Thyroid gland (tissue), 4 donors: Measurements from ENCODE around the gene CABP2. TPM values are rescaled to one million over a fixed set of nuclear protein-coding genes. Genes with fewer than 3 reads are reported as not detected.

Experiments used
- DNase-seq, 2 donors: peaks; one replicate each; pipeline ENCODE4 v3.0.0-alpha.2; 2019
- H3K27ac ChIP-seq, 3 donors: fragments of 200-600 bp; sonication (generic); 1 replicate in 2 of 3; 2 replicates in 1 of 3; pipeline ENCODE4 v1.5.1; 2016 to 2019; ENCODE audit warnings: mild to moderate bottlenecking in 1 of 3, moderate library complexity in 1 of 3
- H3K27me3 ChIP-seq: fragments of 200-600 bp; sonication (generic); one replicate; pipeline ENCODE4 v1.5.1; 2019
- H3K36me3 ChIP-seq, 2 donors: fragments of 200-600 bp; sonication (generic); one replicate each; pipeline ENCODE4 v1.5.1; 2016 to 2019
- H3K4me1 ChIP-seq, 2 donors: fragments of 200-600 bp; sonication (generic); one replicate each; pipeline ENCODE4 v1.5.1; 2017 to 2019
- H3K4me3 ChIP-seq, 3 donors: fragments of 200-600 bp; sonication (generic); replicated peaks in 1 of 3; 1 replicate in 2 of 3; 2 replicates in 1 of 3; pipeline ENCODE4 v1.5.1; 2016; ENCODE audit warnings: mild to moderate bottlenecking in 1 of 3
- H3K9me3 ChIP-seq: fragments of 200-600 bp; sonication (generic); one replicate; pipeline ENCODE4 v1.5.1; 2017
- POLR2A ChIP-seq, 2 donors: fragments of 450-650 bp; IDR thresholded peaks; one replicate each; pipeline ENCODE4 v1.6.1; 2017; ENCODE audit warnings: antibody characterized with exemption in 2 of 2, mild to moderate bottlenecking in 2 of 2, moderate library complexity in 1 of 2
- WGBS, 2 donors: methylation state at CpG; one replicate each; pipeline ENCODE4 v1.1.5; 2017; 5-methylcytosine and 5-hydroxymethylcytosine counted together
- intact Hi-C: fragments of 100-400 bp; cut with DNase I; formaldehyde crosslinking; loops from one replicate; pipeline ENCODE4 v1.15.1; 2023
- total RNA-seq, 4 donors: library from RNA; depleted of rRNA; stranded (reverse); fragments of >200 nt; gene quantifications; one replicate each; pipeline ENCODE4 v1.2.3, GENCODE V29; 2016
- TF ChIP-seq, protein P1 (sequence below), 6 experiments: fragments of 200-600 bp in 3 of 6; fragments of 450-650 bp in 3 of 6; sonication (generic) in 3 of 6; IDR thresholded peaks; one replicate each; pipeline ENCODE4 v1.5.1; 2016 to 2019; ENCODE audit warnings: antibody characterized with exemption in 6 of 6, mild to moderate bottlenecking in 2 of 6, inconsistent platforms in 1 of 6, moderate library complexity in 1 of 6

Gene CABP2
- total RNA-seq, 4 donors from 2014 or later: not detected

DNA sequence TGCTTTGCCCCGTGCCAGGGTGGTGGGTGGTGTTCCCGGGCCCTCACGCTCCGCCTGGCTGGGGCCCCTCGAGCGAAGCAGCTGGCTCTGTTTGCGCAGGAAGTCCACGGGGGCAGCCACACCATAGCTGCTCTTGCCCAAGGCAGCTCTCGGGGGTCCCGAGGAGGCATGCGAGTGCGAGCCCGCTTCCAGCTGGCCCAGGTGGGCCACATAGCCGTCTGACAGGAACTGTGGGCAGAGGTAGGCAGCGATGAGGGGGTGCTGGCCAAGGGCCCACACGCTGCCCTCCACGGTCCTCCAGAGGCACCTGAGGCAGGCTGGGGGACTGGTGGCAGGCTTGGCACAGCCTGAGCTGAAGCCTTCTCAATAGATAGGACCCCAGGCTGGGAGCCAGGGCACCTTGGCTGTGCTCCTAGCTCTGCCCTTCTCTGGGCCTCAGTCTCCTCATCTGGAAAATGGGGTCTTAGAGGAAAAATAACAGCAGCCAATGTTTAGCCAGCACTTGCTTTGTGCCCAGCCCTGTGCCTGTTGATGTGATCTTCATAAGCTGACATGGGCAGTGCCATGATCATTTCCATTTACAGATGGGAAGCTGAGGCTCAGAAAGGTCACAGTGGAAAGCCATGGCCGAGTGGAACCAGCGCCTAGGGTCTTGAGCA lies 31.0 kb downstream of the CABP2 start:
- 89 to 95% methylated on average over 13 to 16 of the region's 19 CpGs for WGBS, 2 donors
- no peak for DNase-seq
- intact Hi-C loops: no loop called here
- peaks cover 46 to 61% of the 10 kb centered on the region in 2 donors for H3K36me3 ChIP-seq
- no peak overlapping the region for H3K4me3 ChIP-seq
- TF ChIP-seq, protein P1, sequence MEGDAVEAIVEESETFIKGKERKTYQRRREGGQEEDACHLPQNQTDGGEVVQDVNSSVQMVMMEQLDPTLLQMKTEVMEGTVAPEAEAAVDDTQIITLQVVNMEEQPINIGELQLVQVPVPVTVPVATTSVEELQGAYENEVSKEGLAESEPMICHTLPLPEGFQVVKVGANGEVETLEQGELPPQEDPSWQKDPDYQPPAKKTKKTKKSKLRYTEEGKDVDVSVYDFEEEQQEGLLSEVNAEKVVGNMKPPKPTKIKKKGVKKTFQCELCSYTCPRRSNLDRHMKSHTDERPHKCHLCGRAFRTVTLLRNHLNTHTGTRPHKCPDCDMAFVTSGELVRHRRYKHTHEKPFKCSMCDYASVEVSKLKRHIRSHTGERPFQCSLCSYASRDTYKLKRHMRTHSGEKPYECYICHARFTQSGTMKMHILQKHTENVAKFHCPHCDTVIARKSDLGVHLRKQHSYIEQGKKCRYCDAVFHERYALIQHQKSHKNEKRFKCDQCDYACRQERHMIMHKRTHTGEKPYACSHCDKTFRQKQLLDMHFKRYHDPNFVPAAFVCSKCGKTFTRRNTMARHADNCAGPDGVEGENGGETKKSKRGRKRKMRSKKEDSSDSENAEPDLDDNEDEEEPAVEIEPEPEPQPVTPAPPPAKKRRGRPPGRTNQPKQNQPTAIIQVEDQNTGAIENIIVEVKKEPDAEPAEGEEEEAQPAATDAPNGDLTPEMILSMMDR (IDR thresholded peaks at IDR 0.05): no peak
- H3K27ac ChIP-seq: no peak overlapping the region
- no peaks in the 10 kb centered on the region for H3K4me1 ChIP-seq
- H3K9me3 ChIP-seq: no peaks in the 10 kb centered on the region
- no peaks in the 10 kb centered on the region for H3K27me3 ChIP-seq

DNA sequence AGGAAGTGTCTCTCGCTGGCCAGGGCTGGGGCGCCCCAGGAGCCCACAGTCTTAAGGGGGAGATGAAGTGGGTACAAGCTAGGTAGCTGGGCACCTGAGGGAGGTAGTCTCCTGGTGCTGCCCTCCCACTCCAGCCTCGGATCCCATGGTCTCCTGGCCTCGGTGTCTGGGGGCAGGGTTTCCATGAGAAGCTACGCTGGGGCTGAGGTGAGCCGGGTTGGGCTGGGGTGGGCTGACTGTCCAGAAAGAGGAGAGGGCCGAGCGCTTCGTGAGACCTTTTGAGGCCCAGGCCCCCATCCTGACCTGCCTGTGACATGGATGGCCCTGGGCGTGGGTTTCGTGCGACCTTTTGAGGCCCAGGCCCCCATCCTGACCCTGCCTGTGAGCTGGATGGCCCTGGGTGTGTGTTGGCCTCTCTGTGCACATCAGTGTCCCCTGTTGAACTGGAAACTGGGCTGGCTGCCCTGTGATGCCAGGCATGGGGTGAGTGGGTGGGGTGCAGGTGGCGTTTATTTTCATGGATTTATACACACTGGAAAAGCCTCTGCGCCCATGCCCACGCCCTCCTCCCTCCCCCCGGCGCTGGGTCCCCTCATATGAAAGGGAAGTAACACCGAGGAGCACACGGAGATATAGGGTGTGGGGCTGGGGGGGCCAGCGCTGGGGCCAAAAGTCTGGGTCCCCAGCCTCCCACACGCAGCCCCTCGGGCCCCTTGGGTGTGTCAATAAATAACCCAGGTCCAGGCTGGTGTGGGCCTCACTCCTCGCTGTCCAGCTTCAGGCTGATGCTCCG lies 31.8 kb downstream of the CABP2 start:
- intact Hi-C loops: no loop called here
- Histone ChIP-seq H3K4me1 (no peaks in the 10 kb centered on the region), H3K36me3 (peaks cover 46 to 62% of the 10 kb centered on the region in 2 donors), H3K27me3 (no peaks in the 10 kb centered on the region), H3K4me3 (no peak overlapping the region), H3K27ac (no peak overlapping the region), H3K9me3 (no peaks in the 10 kb centered on the region)
- TF ChIP-seq POLR2A (IDR thresholded peaks at IDR 0.05): no peak
- TF ChIP-seq, protein P1 (IDR thresholded peaks at IDR 0.05): no peak
- DNase-seq: no peak
- 90 to 91% methylated on average over 12 to 24 of the region's 24 CpGs for WGBS, 2 donors

DNA sequence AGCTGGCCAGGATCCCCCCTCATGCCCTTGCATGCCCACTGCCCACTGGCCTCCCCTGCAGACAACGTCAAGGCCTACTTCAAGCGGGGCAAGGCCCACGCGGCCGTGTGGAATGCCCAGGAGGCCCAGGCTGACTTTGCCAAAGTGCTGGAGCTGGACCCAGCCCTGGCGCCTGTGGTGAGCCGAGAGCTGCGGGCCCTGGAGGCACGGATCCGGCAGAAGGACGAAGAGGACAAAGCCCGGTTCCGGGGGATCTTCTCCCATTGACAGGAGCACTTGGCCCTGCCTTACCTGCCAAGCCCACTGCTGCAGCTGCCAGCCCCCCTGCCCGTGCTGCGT lies 32.5 kb downstream of the CABP2 start:
- WGBS, 2 donors: 78 to 90% methylated on average over 2 to 7 of the region's 15 CpGs
- Histone ChIP-seq H3K4me3 (no peak overlapping the region), H3K4me1 (no peaks in the 10 kb centered on the region), H3K36me3 (peaks cover 46 to 62% of the 10 kb centered on the region in 2 donors), H3K27ac (no peak overlapping the region), H3K9me3 (no peaks in the 10 kb centered on the region), H3K27me3 (no peaks in the 10 kb centered on the region)
- no peak for DNase-seq
- intact Hi-C loops: no loop called here
- TF ChIP-seq POLR2A (IDR thresholded peaks at IDR 0.05): no peak
- TF ChIP-seq, protein P1 (IDR thresholded peaks at IDR 0.05): no peak

DNA sequence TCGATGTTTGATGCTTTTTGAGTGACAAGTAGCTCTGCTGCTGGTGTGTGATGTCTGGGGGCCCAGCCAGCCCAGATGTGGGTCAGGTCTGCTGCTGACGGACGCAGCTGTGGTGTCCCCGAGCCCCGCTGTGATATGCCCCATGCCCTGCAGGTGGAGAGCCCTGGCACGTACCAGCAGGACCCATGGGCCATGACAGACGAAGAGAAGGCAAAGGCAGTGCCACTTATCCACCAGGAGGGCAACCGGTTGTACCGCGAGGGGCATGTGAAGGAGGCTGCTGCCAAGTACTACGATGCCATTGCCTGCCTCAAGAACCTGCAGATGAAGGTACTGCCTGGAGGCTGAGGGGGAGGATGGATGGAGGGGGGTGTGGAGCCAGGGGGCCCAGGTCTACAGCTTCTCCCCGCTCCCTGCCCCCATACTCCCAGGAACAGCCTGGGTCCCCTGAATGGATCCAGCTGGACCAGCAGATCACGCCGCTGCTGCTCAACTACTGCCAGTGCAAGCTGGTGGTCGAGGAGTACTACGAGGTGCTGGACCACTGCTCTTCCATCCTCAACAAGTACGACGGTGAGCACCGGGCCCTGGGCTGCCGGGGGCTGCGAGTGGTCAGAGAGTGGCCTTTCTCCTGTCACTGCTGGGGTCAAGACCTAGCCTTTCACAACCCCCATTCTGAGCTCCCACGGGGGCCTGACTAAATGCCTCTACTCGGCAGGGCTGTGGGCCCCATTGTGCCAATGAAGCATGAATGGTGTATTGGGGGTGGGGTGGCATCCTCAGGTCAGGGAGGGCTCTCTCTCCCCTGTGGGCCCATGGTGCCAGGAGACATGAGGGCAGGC lies 33.1 kb downstream of the CABP2 start:
- 89 to 90% methylated on average over 16 to 23 of the region's 23 CpGs for WGBS, 2 donors
- H3K27me3 ChIP-seq: no peaks in the 10 kb centered on the region
- peaks cover 46 to 58% of the 10 kb centered on the region in 2 donors for H3K36me3 ChIP-seq

More for the DNA sequence above, 33.1 kb downstream of the CABP2 start:
- no peak for DNase-seq
- Histone ChIP-seq H3K4me3 (no peak overlapping the region), H3K9me3 (no peaks in the 10 kb centered on the region), H3K4me1 (peaks cover 0 to 2% of the 10 kb centered on the region in 2 donors), H3K27ac (no peak overlapping the region)
- TF ChIP-seq, protein P1 (IDR thresholded peaks at IDR 0.05): no peak
- no peak for TF ChIP-seq POLR2A (IDR thresholded peaks at IDR 0.05)
- intact Hi-C loops: no loop called here
